HG03439 (cell line): ENCODE measurements around the gene RAD51B.

Experiments
- ATAC-seq: cut with Tn5 transposase; IDR thresholded peaks from one replicate; pipeline ENCODE4 v1.9.1; 2021; ENCODE audit warnings: mild to moderate bottlenecking, moderate library complexity; ENCODE audit not compliant: unreplicated experiment

Gene RAD51B

GRCh38 chr14:68394118-68394763, 574.7 kb downstream of the RAD51B start:
- no peak for ATAC-seq

- no peak for ATAC-seq
These were observed 575.2 kb downstream of the RAD51B start for GRCh38 chr14:68394764-68395143.

- ATAC-seq: no peak
These were observed 576.0 kb downstream of the RAD51B start for GRCh38 chr14:68395604-68396003.

GRCh38 chr14:68396461-68396860, 576.9 kb downstream of the RAD51B start:
- ATAC-seq: no peak

- no peak for ATAC-seq
These were observed 577.8 kb downstream of the RAD51B start for GRCh38 chr14:68397371-68397811.

- no peak for ATAC-seq
These were observed 578.2 kb downstream of the RAD51B start for GRCh38 chr14:68397822-68398221.

GRCh38 chr14:68398370-68398769, 578.8 kb downstream of the RAD51B start:
- no peak for ATAC-seq

- no peak for ATAC-seq
These were observed 580.4 kb downstream of the RAD51B start for GRCh38 chr14:68399971-68400370.

GRCh38 chr14:68401317-68401716, 581.7 kb downstream of the RAD51B start:
- no peak for ATAC-seq

- peak; percentile 67 for ATAC-seq
These were observed 582.3 kb downstream of the RAD51B start for GRCh38 chr14:68401855-68402254.

GRCh38 chr14:68402525-68403101, 583.0 kb downstream of the RAD51B start:
- ATAC-seq: no peak

- no peak for ATAC-seq
These were observed 583.9 kb downstream of the RAD51B start for GRCh38 chr14:68403191-68404145.

GRCh38 chr14:68404146-68404527, 584.6 kb downstream of the RAD51B start:
- no peak for ATAC-seq

- no peak for ATAC-seq
These were observed 585.1 kb downstream of the RAD51B start for GRCh38 chr14:68404652-68405183.

- no peak for ATAC-seq
These were observed 586.4 kb downstream of the RAD51B start for GRCh38 chr14:68405961-68406360.

GRCh38 chr14:68407285-68407684, 587.7 kb downstream of the RAD51B start:
- ATAC-seq: no peak

GRCh38 chr14:68407825-68408224, 588.2 kb downstream of the RAD51B start:
- no peak for ATAC-seq

GRCh38 chr14:68408680-68409079, 589.1 kb downstream of the RAD51B start:
- ATAC-seq: no peak

- ATAC-seq: no peak
These were observed 589.8 kb downstream of the RAD51B start for GRCh38 chr14:68409387-68409786.

- ATAC-seq: no peak
These were observed 593.2 kb downstream of the RAD51B start for GRCh38 chr14:68412505-68413465.
